ENCODE data around the gene TMEM156.
"Not testable (repeated sequence)": the region's sequence is repeated elsewhere in the genome, so short reads cannot be mapped to it uniquely, and the experiment has no call there.

TMEM156 gene

GRCh38 chr4:38990241-38990640, 42.0 kb downstream of the TMEM156 start:
- no peak for DNase-seq (ENCODE audit: low spot score)

GRCh38 chr4:38989487-38989886, 42.7 kb downstream of the TMEM156 start:
- no peak for DNase-seq (ENCODE audit: low spot score)

- not testable (repeated sequence) for DNase-seq (ENCODE audit: low spot score)
Observed at GRCh38 chr4:38988353-38988752, 43.9 kb downstream of the TMEM156 start.

GRCh38 chr4:38987491-38987890, 44.7 kb downstream of the TMEM156 start:
- no peak for DNase-seq (ENCODE audit: low spot score)

- DNase-seq (ENCODE audit: low spot score) = no peak
Observed at GRCh38 chr4:38985410-38986100, 46.7 kb downstream of the TMEM156 start.

- no peak for DNase-seq (ENCODE audit: low spot score)
Observed at GRCh38 chr4:38983787-38984598, 48.2 kb downstream of the TMEM156 start.

- no peak for DNase-seq (ENCODE audit: low spot score)
Observed at GRCh38 chr4:38983291-38983690, 48.9 kb downstream of the TMEM156 start.

- no peak for DNase-seq (ENCODE audit: low spot score)
Observed at GRCh38 chr4:38982361-38983095, 49.7 kb downstream of the TMEM156 start.

- no peak for DNase-seq (ENCODE audit: low spot score)
Observed at GRCh38 chr4:38980903-38981676, 51.1 kb downstream of the TMEM156 start.

GRCh38 chr4:38979511-38980230, 52.5 kb downstream of the TMEM156 start:
- no peak for DNase-seq (ENCODE audit: low spot score)

- no peak for DNase-seq (ENCODE audit: low spot score)
Observed at GRCh38 chr4:38979081-38979480, 53.1 kb downstream of the TMEM156 start.

- DNase-seq (ENCODE audit: low spot score) = no peak
Observed at GRCh38 chr4:38976308-38976707, 55.9 kb downstream of the TMEM156 start.

GRCh38 chr4:38968668-38969067, 63.5 kb downstream of the TMEM156 start:
- no peak for DNase-seq (ENCODE audit: low spot score)

- no peak for DNase-seq (ENCODE audit: low spot score)
Observed at GRCh38 chr4:38967260-38968095, 64.7 kb downstream of the TMEM156 start.

- no peak for DNase-seq (ENCODE audit: low spot score)
Observed at GRCh38 chr4:38965866-38966265, 66.3 kb downstream of the TMEM156 start.

GRCh38 chr4:38964942-38965775, 67.0 kb downstream of the TMEM156 start:
- no peak for DNase-seq (ENCODE audit: low spot score)

GRCh38 chr4:38959248-38959647, 73.0 kb downstream of the TMEM156 start:
- not testable (repeated sequence) for DNase-seq (ENCODE audit: low spot score)

GRCh38 chr4:38958453-38959190, 73.6 kb downstream of the TMEM156 start:
- DNase-seq (ENCODE audit: low spot score) = no peak

GRCh38 chr4:38957893-38958292, 74.3 kb downstream of the TMEM156 start:
- DNase-seq (ENCODE audit: low spot score) = no peak

All from ecto neural progenitor cell (in vitro differentiated cells).